PC-9 (cell line): ENCODE data around the gene FAM3D.

ENCODE experiments used
- EZH2 ChIP-seq: fragments of 200-600 bp; sonication (generic); IDR thresholded peaks from 2 replicates; pipeline ENCODE4 v1.8.0; 2017; ENCODE audit warnings: antibody characterized with exemption, low read depth
- TF ChIP-seq, protein P1 (sequence below): fragments of 200-600 bp; sonication (generic); conservative IDR thresholded peaks from 2 replicates; pipeline ENCODE4 v1.6.1; 2017; ENCODE audit warnings: mixed run types, antibody characterized with exemption, mild to moderate bottlenecking, moderate library complexity

DNA sequence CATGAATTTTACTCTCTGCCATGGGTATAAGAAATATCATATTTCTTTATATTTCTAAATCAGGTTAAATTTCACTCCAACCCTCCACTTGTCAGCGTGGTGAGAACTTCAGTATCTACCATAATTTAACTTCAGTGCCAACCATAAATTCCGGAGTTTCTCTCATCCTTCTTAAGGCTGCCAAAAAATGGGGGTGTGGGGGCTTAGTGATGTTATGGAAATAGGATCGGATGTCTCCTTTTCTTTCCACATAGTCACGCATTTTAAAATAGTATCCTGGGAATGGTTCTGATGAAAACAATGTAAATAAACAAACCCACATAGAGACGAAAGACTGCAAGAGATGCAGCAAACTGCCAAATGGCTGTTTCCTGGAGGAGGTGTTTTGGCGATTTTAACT is 12.9 kb upstream of the FAM3D start:
- TF ChIP-seq, protein P1, sequence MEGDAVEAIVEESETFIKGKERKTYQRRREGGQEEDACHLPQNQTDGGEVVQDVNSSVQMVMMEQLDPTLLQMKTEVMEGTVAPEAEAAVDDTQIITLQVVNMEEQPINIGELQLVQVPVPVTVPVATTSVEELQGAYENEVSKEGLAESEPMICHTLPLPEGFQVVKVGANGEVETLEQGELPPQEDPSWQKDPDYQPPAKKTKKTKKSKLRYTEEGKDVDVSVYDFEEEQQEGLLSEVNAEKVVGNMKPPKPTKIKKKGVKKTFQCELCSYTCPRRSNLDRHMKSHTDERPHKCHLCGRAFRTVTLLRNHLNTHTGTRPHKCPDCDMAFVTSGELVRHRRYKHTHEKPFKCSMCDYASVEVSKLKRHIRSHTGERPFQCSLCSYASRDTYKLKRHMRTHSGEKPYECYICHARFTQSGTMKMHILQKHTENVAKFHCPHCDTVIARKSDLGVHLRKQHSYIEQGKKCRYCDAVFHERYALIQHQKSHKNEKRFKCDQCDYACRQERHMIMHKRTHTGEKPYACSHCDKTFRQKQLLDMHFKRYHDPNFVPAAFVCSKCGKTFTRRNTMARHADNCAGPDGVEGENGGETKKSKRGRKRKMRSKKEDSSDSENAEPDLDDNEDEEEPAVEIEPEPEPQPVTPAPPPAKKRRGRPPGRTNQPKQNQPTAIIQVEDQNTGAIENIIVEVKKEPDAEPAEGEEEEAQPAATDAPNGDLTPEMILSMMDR = no peak
- no peak for TF ChIP-seq EZH2
